ENCODE results near the gene OCIAD2. TPM values are rescaled to one million over a fixed set of nuclear protein-coding genes. Genes with fewer than 3 reads are reported as not detected.
"Not testable (repeated sequence)": the region's sequence is repeated elsewhere in the genome, so short reads cannot be mapped to it uniquely, and the experiment has no call there.

OCIAD2 gene
- total RNA-seq, 1 experiment from 2014 or later: 128 TPM

DNA sequence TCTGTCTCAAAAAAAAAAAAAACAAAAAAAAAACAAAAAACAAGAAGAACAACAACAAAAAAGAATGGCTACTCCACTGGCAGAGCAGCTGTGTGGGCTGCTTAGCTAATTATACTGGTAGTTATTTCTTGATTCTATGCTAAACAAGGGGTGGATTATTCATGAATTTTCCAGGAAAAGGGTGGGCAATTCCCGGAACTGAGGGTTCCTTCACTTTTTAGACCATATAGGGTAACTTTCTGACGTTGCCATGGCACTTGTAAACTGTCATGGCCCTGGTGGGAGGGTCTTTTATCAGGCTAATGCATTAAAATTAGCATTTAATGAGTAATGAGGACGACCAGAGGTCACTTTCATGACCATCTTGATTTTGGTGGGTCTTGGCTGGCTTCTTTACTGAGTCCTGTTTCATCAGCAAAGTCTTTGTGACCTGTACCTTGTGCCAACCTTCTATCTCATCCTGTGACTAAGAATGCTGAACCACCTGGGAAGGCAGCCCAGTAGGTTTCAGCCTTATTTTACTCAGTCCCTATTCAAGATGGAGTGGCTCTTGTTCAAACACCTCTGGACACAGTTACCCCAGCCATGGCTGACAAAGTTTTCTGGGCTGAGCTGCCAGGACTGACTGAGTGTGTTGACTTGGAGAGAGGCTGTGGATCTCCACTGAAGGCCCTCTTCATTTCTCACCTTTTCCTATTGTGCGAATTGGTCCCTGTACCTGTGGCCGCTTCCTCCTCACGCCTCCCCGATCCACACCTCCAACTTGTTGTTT, 1.3 kb upstream of the OCIAD2 start:
- DNase-seq (ENCODE audit: low spot score): no peak

DNA sequence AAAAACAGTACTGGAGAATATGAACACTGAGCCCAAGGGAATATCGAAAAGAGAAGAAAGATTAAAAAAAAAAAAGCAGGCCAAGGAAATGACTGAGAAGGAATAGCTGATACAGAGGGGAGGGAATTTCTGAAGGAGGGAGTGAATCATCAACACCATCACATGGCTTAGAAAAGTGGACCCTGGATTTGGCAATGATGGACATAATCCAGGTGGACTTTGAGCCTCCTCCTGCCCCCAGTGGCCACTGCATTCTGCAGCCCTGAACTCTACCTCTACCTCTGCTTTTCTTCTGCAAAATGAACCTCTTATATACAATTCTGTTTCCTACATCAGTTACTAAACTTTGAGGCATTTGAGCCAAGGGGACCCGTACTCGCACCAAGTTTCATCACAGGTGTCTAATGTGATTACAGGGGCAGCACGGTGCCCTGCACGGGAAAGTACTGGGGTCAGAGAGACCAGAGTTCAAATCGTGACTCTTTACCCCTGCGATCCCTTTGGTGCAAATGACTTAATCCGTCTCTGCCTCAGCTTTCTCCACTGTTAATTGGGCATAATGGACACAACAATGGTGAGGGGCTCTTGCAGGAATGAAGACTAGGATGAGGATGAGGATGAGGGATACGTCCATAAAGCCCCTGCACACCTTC, 1.1 kb downstream of the OCIAD2 start:
- peak; percentile 69 for DNase-seq (ENCODE audit: low spot score)

DNA sequence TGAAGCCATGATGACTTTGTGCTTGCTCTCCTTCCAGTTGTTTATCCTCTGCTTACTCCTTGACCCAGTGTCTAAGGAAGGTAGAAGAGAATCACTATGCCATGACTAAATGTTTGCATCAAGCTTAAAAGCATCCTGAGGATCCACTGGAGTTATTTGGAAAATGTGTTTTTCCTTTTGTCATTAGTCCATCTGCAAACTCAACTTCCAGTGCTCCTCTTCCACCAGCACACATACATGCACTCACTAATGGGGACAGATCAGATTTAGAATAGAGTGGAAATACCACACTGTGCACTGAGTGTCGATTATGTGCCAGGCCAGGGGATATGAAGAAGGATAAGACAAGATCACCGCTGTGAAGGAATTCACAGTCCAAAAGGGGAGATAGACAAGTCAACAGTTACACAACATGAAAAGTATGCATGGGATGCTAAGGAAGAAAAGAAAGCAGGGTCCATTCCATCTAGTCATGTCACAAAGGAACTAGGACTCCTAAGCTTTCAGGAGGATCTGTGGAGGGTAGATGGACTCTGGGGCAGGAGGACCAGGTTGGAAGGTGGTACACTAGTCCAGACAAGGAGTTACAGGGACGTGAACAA, 1.9 kb downstream of the OCIAD2 start:
- DNase-seq (ENCODE audit: low spot score): no peak

DNA sequence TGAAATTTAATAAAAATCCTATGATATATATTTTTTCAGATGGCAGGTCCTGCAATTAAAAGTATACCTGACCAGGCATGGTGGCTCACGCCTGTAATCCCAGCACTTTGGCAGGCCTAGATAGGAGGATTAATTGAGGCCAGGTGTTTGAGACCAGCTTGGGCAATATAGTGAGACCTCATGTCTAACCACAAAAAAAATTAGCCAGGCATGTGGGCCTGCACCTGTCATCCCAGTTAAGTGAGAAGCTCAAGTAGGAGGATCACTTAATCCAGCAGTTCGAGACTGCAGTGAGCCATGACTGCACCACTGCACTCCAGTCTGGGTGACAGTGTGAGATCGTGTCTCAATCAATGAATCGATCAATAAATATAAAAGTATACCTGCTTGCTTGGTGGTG, 2.5 kb downstream of the OCIAD2 start:
- DNase-seq (ENCODE audit: low spot score): no peak

DNA sequence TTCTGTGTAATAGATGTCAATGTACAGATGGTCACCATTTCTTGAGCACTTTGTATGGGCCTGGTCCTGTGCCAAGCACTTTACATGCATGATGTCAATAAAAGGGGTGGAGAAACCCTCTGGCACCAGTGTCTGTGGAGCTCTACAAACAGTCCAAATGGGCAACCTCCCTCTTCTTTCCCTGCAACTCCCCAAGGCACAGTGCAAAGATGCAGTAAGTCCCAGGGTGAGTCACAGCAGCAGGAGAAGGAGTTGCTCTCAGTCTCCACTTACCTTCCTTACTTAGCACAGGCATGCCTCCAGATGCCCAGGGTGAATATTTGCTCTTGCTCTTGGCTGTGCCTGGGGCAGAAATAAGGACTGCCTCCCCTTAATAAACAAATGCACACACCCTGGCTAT, 4.3 kb downstream of the OCIAD2 start:
- DNase-seq (ENCODE audit: low spot score): no peak

DNA sequence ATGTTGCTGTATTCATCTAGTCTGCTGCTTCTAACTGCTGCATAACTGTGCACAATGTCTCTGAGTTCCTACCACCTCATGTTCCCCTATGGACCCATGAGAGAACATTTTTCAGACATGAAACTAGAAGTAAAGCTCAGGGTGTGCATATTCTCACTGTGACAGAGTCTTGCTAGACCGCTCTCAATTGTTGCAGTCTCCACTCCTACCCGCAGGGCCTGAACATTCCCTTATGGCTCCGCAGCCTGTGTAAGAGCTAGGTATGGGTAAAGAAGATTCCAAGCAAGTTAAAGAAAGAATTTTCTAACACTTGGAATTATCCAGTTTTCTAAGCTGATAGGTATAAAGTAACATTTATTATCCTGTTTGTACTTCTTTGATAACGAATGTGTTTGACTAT, 5.4 kb downstream of the OCIAD2 start:
- no peak for DNase-seq (ENCODE audit: low spot score)

DNA sequence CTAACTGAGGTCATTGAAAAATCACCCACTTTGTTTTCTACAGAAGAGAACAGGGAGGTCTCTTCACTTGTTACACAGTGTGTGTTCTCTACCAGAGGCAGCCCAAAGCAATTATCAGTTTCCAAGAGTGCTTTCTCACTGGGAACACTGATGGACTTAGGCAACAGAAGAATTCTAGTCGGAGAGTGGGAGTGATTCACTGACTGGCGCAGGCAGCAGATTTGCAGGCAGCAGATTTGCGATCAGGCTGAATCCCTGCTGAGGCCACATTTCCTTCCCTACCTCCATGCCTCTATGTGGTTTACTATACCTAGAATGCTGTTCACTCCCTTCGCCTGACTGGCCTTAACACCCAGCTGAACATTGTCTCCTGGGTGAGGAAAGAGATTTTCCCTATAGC, 6.6 kb downstream of the OCIAD2 start:
- DNase-seq (ENCODE audit: low spot score): peak; percentile 69

DNA sequence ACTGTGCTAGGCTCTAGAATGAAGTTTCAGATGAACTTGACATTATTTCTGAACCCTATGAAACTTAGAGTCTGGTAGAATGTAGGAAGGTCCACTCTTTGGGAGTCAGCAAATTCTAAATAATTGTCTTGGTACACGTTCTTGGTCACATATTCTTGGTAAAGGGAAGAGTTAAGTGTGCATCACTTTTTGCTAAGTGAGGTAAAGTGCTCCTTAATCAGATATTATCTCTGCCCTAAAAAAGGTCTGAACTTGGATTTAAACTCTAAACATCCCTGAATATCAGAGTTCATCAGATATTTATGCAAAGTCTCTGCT, 7.2 kb downstream of the OCIAD2 start:
- no peak for DNase-seq (ENCODE audit: low spot score)

DNA sequence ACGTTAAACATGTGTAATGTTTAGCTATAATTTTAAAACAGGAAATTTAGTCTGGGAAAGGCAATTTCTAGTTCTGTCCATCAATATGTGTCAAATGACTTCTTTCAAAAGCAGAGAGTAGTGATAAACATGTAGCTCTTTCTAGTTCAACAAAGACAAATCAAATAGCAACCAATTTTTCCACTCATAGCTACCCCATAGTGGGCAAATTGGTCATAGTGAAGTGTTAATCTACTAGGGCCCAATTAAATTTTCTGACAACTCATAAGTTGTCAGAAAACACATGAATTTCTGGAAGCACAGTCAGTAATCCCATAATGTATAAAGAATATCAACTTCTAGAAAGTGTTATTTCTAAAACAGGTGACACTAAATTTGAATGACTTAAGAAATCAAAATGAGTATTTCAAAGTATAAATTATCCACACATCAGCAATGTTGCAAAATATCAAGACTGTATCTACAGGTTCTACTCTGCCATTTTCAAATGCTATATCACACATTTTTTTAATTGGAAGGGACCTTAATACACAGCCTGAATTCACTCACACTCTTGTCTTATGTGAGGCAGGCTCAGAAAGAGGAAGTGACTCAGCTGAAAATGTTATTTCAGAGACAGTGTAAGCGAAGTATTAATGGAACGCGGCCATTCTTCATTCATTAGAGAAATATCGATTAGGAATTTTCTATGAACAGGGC, 7.7 kb downstream of the OCIAD2 start:
- peak; percentile 36 for DNase-seq (ENCODE audit: low spot score)

DNA sequence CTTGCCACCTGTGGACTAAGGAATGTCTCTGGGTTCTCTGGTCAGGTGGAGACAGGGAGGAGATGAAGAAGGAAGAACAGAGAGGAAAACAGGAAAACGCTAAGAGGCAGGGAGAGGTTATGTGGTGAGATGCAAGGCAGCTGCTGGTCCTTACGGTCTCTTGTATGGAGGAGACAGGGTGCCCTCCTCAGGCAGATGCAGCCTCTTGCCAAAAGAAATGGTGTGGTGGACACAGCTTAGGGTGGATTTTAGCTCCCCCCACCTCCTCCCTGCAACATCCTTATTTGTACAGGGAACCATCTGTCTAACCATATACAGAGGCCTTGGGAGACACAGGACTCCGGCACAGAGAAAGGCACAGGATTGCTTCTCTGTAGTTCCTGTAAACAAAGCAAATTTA, 9.7 kb downstream of the OCIAD2 start:
- DNase-seq (ENCODE audit: low spot score): no peak

DNA sequence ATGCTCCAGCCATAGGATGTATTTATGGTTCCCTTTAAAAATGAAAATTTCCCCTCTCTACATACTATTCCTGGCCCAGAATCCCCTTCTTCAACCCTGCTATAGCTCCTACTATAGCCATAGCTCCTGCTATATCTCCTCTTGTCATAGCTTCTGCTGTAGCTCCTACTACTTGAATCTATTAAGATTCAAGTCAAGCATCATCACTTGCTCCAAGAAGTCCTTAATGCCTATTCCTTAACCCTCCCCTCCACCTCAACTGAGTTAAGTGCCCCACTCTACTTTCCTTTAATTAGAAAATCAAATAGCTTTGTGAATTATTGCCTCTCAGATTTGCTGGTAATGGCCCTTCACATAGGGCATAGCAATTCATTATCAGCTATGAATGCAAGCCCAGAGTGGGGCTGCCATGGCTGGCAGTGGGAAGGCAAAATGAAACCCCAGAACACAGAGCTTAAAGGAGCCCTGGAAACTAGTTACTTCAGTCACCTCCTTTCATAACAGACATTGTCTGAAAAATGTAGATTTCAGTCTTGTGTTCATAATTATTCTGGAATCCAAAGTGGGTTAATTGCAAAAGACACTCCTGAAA, 15.4 kb downstream of the OCIAD2 start:
- DNase-seq (ENCODE audit: low spot score): no peak

DNA sequence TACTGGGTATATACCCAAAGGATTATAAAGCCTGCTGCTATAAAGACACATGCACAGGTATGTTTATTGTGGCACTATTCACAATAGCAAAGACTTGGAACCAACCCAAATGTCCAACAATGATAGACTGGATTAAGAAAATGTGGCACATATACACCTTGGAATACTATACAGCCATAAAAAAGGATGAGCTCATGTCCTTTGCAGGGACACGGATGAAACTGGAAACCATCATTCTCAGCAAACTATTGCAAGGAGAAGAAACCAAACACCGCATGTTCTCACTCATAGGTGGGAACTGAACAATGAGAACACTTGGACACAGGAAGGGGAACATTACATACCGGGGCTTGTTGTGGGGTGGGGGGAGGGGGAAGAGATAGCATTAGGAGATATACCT, 16.8 kb downstream of the OCIAD2 start:
- DNase-seq (ENCODE audit: low spot score): not testable (repeated sequence)

DNA sequence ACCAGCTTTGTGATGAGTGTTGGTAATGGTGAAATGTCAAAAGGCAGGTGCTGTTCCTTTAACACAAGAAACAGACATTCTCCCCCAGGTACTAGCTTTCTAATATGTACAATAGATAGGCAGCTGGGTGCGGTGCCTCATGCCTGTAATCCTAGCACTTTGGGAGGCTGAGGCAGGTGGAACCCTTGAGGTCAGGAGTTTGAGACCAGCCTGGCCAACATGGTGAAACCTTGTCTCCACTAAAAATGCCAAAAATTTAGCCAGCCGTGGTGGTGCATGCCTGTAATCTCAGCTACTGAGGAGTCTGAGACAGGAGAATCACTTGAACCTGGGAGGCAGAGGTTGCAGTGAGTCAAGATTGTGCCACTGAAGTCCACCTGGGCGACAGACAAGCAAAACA, 24.9 kb downstream of the OCIAD2 start:
- DNase-seq (ENCODE audit: low spot score): not testable (repeated sequence)

DNA sequence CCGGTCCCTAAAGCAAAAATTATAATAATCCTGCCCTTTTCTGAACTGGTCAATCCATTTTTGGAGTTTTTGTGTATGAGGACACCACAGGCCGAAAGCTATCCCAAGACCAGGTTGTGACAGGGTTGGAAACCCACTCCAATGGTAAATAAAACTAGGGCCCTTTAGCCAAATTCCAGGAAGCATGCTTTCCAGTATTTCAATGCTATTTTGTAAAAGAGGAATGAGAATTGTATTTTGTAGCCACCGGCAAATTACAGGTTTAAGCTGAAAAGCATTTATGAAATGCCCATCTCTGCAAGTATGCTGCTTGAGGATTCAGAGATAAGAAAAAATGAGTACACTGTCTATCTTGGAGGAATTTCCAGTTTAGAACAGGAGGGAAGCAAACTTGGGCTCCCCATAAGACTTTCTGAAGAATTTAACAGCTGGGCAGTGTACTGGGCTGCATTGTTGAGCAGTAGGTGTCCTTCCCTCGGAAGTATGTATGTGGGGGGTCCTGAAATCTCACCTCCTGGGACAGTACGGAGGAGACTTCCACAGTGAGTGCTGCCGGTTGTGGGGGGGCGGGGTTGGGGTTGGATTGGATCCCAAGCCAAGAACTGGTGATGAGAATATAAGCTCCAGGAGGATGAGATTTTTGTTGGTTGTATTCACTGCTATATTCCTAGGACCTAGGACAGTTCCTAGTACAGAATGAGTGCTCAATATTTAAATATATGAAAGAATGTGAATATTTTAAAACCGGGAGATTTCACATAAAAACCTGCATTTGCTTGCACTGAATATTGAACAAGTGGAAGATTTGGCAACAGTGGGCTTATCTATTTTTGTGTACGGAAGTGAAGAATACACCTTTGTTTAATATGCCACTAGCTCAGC, 26.8 kb downstream of the OCIAD2 start:
- no peak for DNase-seq (ENCODE audit: low spot score)

DNA sequence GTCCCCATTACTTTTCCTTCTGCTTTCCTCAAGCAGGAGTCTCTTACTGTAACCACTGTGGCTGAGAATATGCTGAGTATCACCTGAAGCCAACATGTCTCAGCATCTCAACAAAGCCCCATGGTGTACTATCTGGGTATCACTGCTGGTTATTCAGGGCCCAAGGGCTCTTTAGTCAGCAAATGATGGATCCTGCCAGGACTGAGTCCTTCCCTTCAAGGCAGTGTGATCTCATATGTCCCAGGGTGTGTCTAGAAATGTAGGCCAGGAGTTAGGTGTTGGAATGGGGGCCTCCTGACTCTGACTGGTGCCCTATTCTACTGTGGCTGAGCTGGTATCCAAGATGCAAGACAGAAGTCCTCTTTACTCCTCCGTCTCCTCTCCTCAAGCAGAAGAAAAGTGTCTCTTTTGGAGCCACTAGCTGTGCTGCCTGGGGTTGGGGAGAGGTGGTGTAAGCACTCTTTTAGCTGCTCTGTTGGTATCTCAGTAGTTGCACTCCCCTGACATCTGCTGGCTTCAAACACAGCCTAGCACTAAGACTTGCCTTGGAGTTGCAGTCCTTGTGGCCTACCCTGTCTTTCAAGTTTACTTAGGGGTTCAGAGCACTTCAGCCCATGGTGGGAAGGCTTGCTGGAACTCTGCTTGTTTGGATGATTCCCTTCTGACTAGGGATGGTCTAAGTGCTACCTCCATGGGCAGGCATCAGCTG, 28.6 kb downstream of the OCIAD2 start:
- DNase-seq (ENCODE audit: low spot score): no peak

DNA sequence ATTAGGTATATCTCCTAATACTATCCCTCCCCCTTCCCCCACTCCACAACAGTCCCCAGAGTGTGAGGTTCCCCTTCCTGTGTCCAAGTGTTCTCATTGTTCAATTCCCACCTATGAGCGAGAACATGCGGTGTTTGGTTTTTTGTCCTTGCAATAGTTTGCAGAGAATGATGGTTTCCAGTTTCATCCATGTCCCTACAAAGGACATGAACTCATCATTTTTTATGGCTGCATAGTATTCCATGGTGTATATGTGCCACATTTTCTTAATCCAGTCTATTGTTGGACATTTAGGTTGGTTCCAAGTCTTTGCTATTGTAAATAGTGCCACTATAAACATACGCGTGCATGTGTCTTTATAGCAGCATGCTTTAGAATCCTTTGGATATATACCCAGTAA, 41.9 kb downstream of the OCIAD2 start:
- not testable (repeated sequence) for DNase-seq (ENCODE audit: low spot score)

DNA sequence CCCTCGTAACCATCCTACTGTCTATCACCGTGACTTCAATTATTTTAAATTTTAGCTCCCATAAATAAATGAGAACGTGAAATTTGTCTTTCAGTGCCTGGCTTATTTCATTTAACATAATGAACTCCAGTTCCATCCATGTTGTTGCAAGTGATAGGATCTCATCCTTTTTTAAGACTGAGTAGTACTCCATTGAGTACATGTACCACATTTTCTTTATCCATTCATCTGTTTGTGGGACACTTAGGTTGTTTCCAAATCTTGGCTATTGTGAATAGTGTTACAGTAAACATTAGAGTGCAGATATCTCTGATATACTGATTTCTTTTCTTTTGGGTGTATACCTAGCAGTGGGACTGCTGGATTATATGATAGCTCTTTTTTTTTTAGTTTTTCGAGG, 42.8 kb downstream of the OCIAD2 start:
- no peak for DNase-seq (ENCODE audit: low spot score)

DNA sequence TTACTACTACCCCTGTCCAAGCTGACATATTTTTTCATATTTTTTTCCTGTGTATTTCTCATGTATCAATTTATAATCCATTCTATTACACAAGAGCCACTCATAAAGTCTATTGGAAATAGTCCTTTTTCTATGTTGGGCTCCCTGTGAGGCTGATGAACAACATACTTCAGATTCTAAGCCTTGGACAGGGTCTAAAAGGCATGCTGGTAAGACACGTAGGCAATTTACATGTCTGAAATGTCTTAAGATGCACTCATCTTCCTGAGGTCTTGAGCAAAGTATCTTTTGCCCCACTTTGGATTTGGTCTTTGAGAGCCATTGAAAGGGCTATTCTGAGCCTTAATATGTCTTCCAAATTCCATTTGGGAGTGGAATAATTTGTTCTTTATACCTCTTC, 43.9 kb downstream of the OCIAD2 start:
- DNase-seq (ENCODE audit: low spot score): no peak

DNA sequence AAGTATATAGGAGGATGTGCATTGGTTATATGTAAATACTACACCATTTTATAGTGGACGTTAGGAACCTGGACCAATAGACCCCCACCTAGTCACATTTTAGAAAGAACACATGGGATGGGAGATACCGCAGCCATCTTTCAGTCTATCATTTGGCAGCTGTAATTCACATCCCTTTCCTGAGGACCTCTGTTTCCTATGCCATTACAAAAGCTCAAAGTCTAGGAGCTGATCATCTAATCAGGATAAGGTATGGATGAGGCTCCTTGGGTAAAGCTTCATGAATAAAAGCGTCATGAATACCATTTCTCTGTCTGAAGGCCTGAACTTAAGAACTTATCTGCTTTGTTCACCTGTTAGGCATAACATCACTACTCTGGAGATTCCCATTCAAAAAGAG, 44.5 kb downstream of the OCIAD2 start:
- no peak for DNase-seq (ENCODE audit: low spot score)

DNA sequence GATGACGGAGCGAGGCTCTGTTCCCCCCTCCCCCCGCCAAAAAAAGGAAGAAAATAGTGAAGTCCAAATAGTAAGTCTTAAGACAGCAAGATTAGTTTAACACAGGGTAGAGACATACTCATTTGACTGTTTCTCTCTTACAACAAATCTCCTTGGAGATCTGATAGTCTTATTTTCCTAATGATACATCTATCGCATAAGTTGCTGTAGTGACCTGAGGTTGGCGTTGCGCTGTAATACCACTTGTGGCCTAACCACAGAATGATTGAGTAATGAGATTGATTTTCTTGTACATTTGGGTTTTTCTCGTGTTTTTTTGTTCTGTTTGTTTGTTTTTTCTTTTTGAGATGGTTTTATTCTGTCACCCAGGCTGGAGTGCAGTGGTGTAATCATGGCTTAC, 48.4 kb downstream of the OCIAD2 start:
- DNase-seq (ENCODE audit: low spot score): no peak

DNA sequence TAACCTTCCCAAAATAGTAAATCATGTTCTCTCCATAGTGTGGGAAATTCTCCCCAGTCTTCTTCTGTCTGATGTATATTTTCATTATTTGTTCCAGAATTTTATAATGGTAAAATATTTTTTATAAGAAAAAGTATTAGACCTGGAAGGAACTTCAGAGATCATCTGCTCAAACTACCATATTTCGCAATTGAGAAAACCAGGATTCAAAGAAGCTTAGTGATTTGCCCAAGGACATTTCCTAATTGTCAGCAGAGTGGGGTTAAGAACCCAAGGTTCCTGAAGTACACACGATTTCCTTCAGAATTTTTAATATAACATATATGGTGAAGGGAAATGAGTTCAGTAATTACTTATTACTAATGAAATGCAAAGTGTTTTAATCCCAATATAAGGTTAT, 51.6 kb downstream of the OCIAD2 start:
- no peak for DNase-seq (ENCODE audit: low spot score)

All from A172 (cell line).